ENCODE measurements around the gene RTL10. TPM values are rescaled to one million over a fixed set of nuclear protein-coding genes. Genes with fewer than 3 reads are reported as not detected.

Gene RTL10
- total and polyA plus RNA-seq, 2 of the 13 experiments (the other 11 are each of a cell fraction or from before 2014, with no cell fraction given): 14.1 to 15.8 TPM

DNA sequence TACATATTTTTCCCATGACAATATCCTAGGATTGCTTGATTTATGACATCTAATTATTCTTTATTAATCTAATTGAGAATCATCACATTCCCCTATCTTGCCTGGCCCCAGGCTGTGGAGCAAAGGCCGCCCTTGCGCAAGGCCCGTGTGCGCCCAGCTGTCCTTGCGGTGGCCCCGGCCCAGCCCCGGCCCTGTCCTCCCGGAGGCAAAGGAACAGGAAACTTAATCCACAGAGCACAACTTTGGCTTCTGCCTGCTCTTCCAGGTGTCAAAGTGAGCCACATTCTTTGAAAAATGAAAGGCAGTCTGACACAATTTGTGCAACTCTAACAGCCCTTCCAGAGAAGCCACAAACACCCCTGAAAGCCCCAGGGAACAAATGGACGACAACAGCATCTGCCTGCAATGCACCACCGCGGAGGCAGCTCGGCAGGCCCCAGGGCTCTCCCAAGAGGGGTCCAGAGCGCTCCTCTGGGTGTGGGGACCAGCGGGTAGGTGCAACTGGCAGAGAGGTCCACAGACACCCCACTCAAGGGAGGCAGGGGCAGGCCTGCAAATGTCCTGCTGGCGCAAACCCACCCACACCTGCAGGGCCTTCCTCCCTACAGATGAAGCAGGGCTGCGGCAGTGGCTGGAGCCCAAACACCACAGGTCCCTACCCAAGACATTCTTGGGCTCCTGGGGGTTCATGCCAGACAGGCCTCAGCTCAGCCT is 30.3 kb downstream of the RTL10 start (continued):
- TF ChIP-seq NCOA2 (CRISPR knock-in tag; IDR thresholded peaks at IDR 0.05) (peak; percentile 31; the same call in 1 of the 2 replicates), SRSF9 (IDR thresholded peaks at IDR 0.05; ENCODE audit: borderline replicate concordance, insufficient read depth, low read depth, low read length, poor library complexity, severe bottlenecking) (no peak), MIER2 (CRISPR knock-in tag; IDR thresholded peaks at IDR 0.05) (0 out of 2 replicates have a peak, but pooled peaks have one; percentile 36), CAMTA2 (CRISPR knock-in tag; IDR thresholded peaks at IDR 0.05; ENCODE audit: borderline replicate concordance) (no peak), ZNF232 (CRISPR knock-in tag; IDR thresholded peaks at IDR 0.05; ENCODE audit: borderline replicate concordance) (peak; percentile 96), TARDBP (CRISPR knock-in tag; IDR thresholded peaks at IDR 0.05) (peak; percentile 84), DPF2 (CRISPR knock-in tag; IDR thresholded peaks at IDR 0.05; ENCODE audit: borderline replicate concordance, low read depth) (peak; percentile 44; the same call in 1 of the 2 replicates), ISL2 (CRISPR knock-in tag; IDR thresholded peaks at IDR 0.05) (peak; percentile 52; the same call in 1 of the 2 replicates), PCBP2 (optimal IDR thresholded peaks at IDR 0.05; ENCODE audit: low read depth, low read length, poor library complexity, severe bottlenecking) (no peak), SMAD3 (CRISPR knock-in tag; IDR thresholded peaks at IDR 0.05) (peak; percentile 65; the same call in 1 of the 2 replicates), ZFP1 (CRISPR knock-in tag; IDR thresholded peaks at IDR 0.05) (peak; percentile 35; the same call in 1 of the 2 replicates), TAF1 (CRISPR knock-in tag; IDR thresholded peaks at IDR 0.05) (peak; percentile 50; the same call in 1 of the 2 replicates), ZMYM4 (CRISPR knock-in tag; IDR thresholded peaks at IDR 0.05) (peak; percentile 43; the same call in 1 of the 2 replicates), HIVEP1 (CRISPR knock-in tag; IDR thresholded peaks at IDR 0.05) (0 out of 2 replicates have a peak, but pooled peaks have one; percentile 34), NFKB2 (CRISPR knock-in tag; IDR thresholded peaks at IDR 0.05; ENCODE audit: borderline replicate concordance) (peak; percentile 27; the same call in 1 of the 2 replicates), KAT8 (CRISPR knock-in tag; IDR thresholded peaks at IDR 0.05) (peak; percentile 80), KMT2A (CRISPR knock-in tag; IDR thresholded peaks at IDR 0.05) (peak; percentile 69; the same call in 1 of the 2 replicates), ZNF615 (CRISPR knock-in tag; IDR thresholded peaks at IDR 0.05; ENCODE audit: borderline replicate concordance) (0 out of 2 replicates have a peak, but pooled peaks have one; percentile 44)
- TF ChIP-seq, protein P1, sequence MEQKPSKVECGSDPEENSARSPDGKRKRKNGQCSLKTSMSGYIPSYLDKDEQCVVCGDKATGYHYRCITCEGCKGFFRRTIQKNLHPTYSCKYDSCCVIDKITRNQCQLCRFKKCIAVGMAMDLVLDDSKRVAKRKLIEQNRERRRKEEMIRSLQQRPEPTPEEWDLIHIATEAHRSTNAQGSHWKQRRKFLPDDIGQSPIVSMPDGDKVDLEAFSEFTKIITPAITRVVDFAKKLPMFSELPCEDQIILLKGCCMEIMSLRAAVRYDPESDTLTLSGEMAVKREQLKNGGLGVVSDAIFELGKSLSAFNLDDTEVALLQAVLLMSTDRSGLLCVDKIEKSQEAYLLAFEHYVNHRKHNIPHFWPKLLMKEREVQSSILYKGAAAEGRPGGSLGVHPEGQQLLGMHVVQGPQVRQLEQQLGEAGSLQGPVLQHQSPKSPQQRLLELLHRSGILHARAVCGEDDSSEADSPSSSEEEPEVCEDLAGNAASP (CRISPR knock-in tag; IDR thresholded peaks at IDR 0.05; ENCODE audit: borderline replicate concordance): peak; percentile 59; the same call in 1 of the 2 replicates
- TF ChIP-seq, protein P2, sequence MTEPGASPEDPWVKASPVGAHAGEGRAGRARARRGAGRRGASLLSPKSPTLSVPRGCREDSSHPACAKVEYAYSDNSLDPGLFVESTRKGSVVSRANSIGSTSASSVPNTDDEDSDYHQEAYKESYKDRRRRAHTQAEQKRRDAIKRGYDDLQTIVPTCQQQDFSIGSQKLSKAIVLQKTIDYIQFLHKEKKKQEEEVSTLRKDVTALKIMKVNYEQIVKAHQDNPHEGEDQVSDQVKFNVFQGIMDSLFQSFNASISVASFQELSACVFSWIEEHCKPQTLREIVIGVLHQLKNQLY (CRISPR knock-in tag; IDR thresholded peaks at IDR 0.05): 0 out of 2 replicates have a peak, but pooled peaks have one; percentile 50
- TF ChIP-seq, protein P3, sequence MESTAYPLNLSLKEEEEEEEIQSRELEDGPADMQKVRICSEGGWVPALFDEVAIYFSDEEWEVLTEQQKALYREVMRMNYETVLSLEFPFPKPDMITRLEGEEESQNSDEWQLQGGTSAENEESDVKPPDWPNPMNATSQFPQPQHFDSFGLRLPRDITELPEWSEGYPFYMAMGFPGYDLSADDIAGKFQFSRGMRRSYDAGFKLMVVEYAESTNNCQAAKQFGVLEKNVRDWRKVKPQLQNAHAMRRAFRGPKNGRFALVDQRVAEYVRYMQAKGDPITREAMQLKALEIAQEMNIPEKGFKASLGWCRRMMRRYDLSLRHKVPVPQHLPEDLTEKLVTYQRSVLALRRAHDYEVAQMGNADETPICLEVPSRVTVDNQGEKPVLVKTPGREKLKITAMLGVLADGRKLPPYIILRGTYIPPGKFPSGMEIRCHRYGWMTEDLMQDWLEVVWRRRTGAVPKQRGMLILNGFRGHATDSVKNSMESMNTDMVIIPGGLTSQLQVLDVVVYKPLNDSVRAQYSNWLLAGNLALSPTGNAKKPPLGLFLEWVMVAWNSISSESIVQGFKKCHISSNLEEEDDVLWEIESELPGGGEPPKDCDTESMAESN (CRISPR knock-in tag; conservative IDR thresholded peaks at IDR 0.05): no peak; the same call in 1 of the 2 replicates
- TF ChIP-seq, protein P4, sequence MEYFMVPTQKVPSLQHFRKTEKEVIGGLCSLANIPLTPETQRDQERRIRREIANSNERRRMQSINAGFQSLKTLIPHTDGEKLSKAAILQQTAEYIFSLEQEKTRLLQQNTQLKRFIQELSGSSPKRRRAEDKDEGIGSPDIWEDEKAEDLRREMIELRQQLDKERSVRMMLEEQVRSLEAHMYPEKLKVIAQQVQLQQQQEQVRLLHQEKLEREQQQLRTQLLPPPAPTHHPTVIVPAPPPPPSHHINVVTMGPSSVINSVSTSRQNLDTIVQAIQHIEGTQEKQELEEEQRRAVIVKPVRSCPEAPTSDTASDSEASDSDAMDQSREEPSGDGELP (IDR thresholded peaks at IDR 0.05; ENCODE audit: borderline replicate concordance, low read depth): peak; percentile 96
- TF ChIP-seq, protein P5, sequence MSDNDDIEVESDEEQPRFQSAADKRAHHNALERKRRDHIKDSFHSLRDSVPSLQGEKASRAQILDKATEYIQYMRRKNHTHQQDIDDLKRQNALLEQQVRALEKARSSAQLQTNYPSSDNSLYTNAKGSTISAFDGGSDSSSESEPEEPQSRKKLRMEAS (IDR thresholded peaks at IDR 0.05): peak; percentile 72; the same call in 1 of the 2 replicates
- TF ChIP-seq, protein P6, sequence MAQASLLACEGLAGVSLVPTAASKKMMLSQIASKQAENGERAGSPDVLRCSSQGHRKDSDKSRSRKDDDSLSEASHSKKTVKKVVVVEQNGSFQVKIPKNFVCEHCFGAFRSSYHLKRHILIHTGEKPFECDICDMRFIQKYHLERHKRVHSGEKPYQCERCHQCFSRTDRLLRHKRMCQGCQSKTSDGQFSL (CRISPR knock-in tag; IDR thresholded peaks at IDR 0.05): no peak

Data from HepG2 (cell line).